Loucy (cell line): ENCODE measurements around the gene TMEM178A.

Source experiments
- H2AFZ ChIP-seq: fragments of 200-600 bp; sonication (generic); 2 replicates; pipeline ENCODE4 v1.6.0; 2016; ENCODE audit warnings: antibody characterized with exemption, mild to moderate bottlenecking, low read length, moderate library complexity
- H3F3A ChIP-seq: fragments of 200-600 bp; 2 replicates; pipeline ENCODE4 v1.6.0; 2016; ENCODE audit warnings: antibody characterized with exemption, low read depth, mild to moderate bottlenecking
- H3K27me3 ChIP-seq: fragments of 200-600 bp; sonication (generic); 2 replicates; pipeline ENCODE4 v1.6.1; 2014; ENCODE audit warnings: low read length, mild to moderate bottlenecking; ENCODE audit not compliant: insufficient read depth, poor library complexity, severe bottlenecking
- H3K36me3 ChIP-seq: fragments of 200-600 bp; sonication (generic); 2 replicates; pipeline ENCODE4 v1.6.1; 2016; ENCODE audit warnings: low read length; ENCODE audit not compliant: insufficient read depth
- H3K4me1 ChIP-seq: fragments of 200-600 bp; sonication (generic); 2 replicates; pipeline ENCODE4 v1.5.1; 2014; ENCODE audit warnings: low read length, mild to moderate bottlenecking; ENCODE audit not compliant: insufficient read depth, poor library complexity, severe bottlenecking
- H3K4me2 ChIP-seq: fragments of 200-600 bp; sonication (generic); 2 replicates; pipeline ENCODE4 v1.6.0; 2014; ENCODE audit warnings: antibody characterized with exemption, low read length, low read depth, mild to moderate bottlenecking; ENCODE audit not compliant: poor library complexity, severe bottlenecking
- H3K4me3 ChIP-seq: fragments of 200-600 bp; sonication (generic); 2 replicates; pipeline ENCODE4 v1.5.1; 2014; ENCODE audit warnings: low read length, mild to moderate bottlenecking, mixed read lengths; ENCODE audit not compliant: poor library complexity, severe bottlenecking
- H3K79me2 ChIP-seq: fragments of 200-600 bp; sonication (generic); 2 replicates; pipeline ENCODE4 v1.6.1; 2014; ENCODE audit warnings: low read length; ENCODE audit not compliant: insufficient read depth
- H3K9ac ChIP-seq: fragments of 200-600 bp; sonication (generic); 2 replicates; pipeline ENCODE4 v1.6.0; 2014; ENCODE audit warnings: mild to moderate bottlenecking, low read depth, low read length, moderate library complexity; ENCODE audit not compliant: poor library complexity, severe bottlenecking
- H3K9me2 ChIP-seq: fragments of 200-600 bp; sonication (generic); replicated peaks from 2 replicates; pipeline ENCODE4 v1.6.1; 2016; ENCODE audit warnings: low read depth, low read length, mixed read lengths
- H3K9me3 ChIP-seq: fragments of 200-600 bp; sonication (generic); 2 replicates; pipeline ENCODE4 v1.6.1; 2014; ENCODE audit warnings: mild to moderate bottlenecking, antibody characterized with exemption, low read length, low read depth; ENCODE audit not compliant: insufficient read depth
- H4K20me1 ChIP-seq: fragments of 200-600 bp; sonication (generic); 2 replicates; pipeline ENCODE4 v1.6.0; 2014; ENCODE audit warnings: antibody characterized with exemption, low read length, mild to moderate bottlenecking; ENCODE audit not compliant: insufficient read depth, poor library complexity, severe bottlenecking
- CTCF ChIP-seq: fragments of 200-600 bp; sonication (generic); conservative IDR thresholded peaks from 2 replicates; pipeline ENCODE4 v1.5.1; 2014; ENCODE audit warnings: mild to moderate bottlenecking, antibody characterized with exemption, low read length
- EZH2phosphoT487 ChIP-seq: fragments of 200-600 bp; IDR thresholded peaks from 2 replicates; pipeline ENCODE4 v1.6.1; 2018; ENCODE audit warnings: antibody characterized with exemption, mild to moderate bottlenecking, moderate library complexity, borderline replicate concordance

TMEM178A gene

DNA sequence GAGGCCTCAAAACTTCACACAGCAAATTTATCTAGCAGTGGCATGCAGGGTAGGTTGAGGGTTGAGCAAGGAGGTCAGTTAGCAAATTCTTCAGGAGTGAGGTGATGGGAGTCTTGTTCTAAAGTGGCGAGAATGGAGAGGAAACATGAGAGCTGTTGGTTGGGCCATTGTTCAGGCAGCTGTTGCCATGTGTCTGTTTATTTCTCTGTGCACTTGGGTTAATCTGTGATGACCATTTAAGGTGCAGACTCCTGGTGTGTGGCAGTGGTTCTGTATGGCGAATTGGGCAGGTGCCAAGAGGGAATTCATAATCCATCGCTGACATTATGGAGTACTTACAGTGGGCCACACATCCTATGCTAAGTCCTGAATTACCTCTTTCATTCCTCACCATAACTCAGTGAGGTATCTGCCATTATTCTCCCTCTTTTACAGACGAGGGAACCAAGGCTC, 30.4 kb downstream of the TMEM178A start:
- H3K4me3 ChIP-seq: no peak overlapping the region
- TF ChIP-seq EZH2phosphoT487: no peak
- TF ChIP-seq CTCF: no peak
- H3K4me1 ChIP-seq: no peaks in the 10 kb centered on the region
- no peak overlapping the region for H3K9ac ChIP-seq
- no peak overlapping the region for H2AFZ ChIP-seq
- no peaks in the 10 kb centered on the region for H3K79me2 ChIP-seq
- H3K36me3 ChIP-seq: no peaks in the 10 kb centered on the region
- H3K4me2 ChIP-seq: no peak overlapping the region
- 0 out of 2 replicates have a peak, but pooled peaks cover under 1% of the 10 kb centered on the region for H3K9me3 ChIP-seq
- no peaks in the 10 kb centered on the region for H3K9me2 ChIP-seq
- H3F3A ChIP-seq: no peaks in the 10 kb centered on the region
- no peaks in the 10 kb centered on the region for H3K27me3 ChIP-seq
- no peaks in the 10 kb centered on the region for H4K20me1 ChIP-seq

GRCh38 chr2:39696838-39697237, 31.1 kb downstream of the TMEM178A start:
- TF ChIP-seq EZH2phosphoT487 (no peak), CTCF (peak; percentile 47)
- Histone ChIP-seq H3K27me3 (no peaks in the 10 kb centered on the region), H3K79me2 (no peaks in the 10 kb centered on the region), H3K36me3 (no peaks in the 10 kb centered on the region), H3K4me2 (no peak overlapping the region), H3K4me3 (no peak overlapping the region), H4K20me1 (no peaks in the 10 kb centered on the region), H3K9me2 (no peaks in the 10 kb centered on the region), H2AFZ (no peak overlapping the region), H3K9ac (no peak overlapping the region), H3K9me3 (peaks cover 7% of the 10 kb centered on the region; the same call in 1 of the 2 replicates), H3K4me1 (no peaks in the 10 kb centered on the region), H3F3A (no peaks in the 10 kb centered on the region)

DNA sequence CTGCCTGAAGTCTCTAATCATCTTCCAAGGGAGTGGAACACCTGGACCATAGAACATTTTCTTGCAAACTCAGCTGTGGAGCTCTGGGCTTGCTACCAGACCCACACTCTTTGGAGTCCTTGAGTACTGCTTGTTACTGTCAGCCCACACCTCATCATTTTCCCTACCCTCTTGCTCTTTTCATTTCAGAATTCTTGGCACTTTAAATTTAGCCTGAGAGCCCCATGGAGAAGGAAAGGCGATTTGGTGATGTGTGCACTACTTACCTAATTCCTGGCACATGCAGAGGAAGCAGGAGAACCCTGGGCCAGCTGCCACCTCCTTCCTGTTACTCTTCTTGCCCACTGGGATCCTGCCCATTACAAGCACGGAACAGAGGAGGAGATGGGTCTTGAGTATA, 31.7 kb downstream of the TMEM178A start:
- no peak overlapping the region for H3K4me3 ChIP-seq
- no peak overlapping the region for H3K9ac ChIP-seq
- H3K9me3 ChIP-seq: peaks cover 13% of the 10 kb centered on the region; the same call in 1 of the 2 replicates
- no peak overlapping the region for H3K4me2 ChIP-seq
- no peaks in the 10 kb centered on the region for H3K79me2 ChIP-seq
- H4K20me1 ChIP-seq: no peaks in the 10 kb centered on the region
- TF ChIP-seq EZH2phosphoT487: no peak
- no peak for TF ChIP-seq CTCF
- H2AFZ ChIP-seq: 0 out of 2 replicates have a peak overlapping the region, but pooled peaks have one; percentile 10
- no peaks in the 10 kb centered on the region for H3K4me1 ChIP-seq
- H3K36me3 ChIP-seq: no peaks in the 10 kb centered on the region
- H3K27me3 ChIP-seq: no peaks in the 10 kb centered on the region
- H3F3A ChIP-seq: no peaks in the 10 kb centered on the region
- H3K9me2 ChIP-seq: no peaks in the 10 kb centered on the region
